Endothelial cell of umbilical vein (primary cell): ENCODE data around the gene STAT2. TPM values are rescaled to one million over a fixed set of nuclear protein-coding genes. Genes with fewer than 3 reads are reported as not detected.

ENCODE experiments used
- BruUV-seq: library from RNA; stranded (reverse); fragments of 400-500 nt; replicated peaks from 2 replicates; lab custom pipeline; 2021; lab: Mats Ljungman, UMichigan
- CTCF ChIA-PET: fragments of 300-600, 350-600 bp; sonication (Branson Sonifier 250); formaldehyde crosslinking; loops from one replicate; lab custom pipeline; 2021; ENCODE audit warnings: antibody characterized with exemption, inconsistent platforms; lab: Charles Lee
- POLR2A ChIA-PET: fragments of 300-600, 350-600 bp; sonication (Branson Sonifier 250); formaldehyde crosslinking; loops from one replicate; lab custom pipeline; 2021; ENCODE audit warnings: antibody characterized with exemption, inconsistent platforms; lab: Charles Lee
- DNase-seq: peaks from one replicate; pipeline ENCODE4 v3.0.0-alpha.2; 2011; ENCODE audit warnings: low read depth, low spot score
- FAIRE-seq: peaks from 2 replicates; lab custom pipeline; 2011; peaks lifted over from hg19 to GRCh38; lab: Jason Lieb, UNC
- H2AFZ ChIP-seq: 2 replicates; pipeline ENCODE4 v1.6.0; 2012; ENCODE audit warnings: low read depth, low read length, control low read depth, inconsistent platforms
- H3K27ac ChIP-seq: 2 replicates; pipeline ENCODE4 v1.5.1; 2011; ENCODE audit warnings: low read depth, mild to moderate bottlenecking, control low read depth, low read length, moderate library complexity; ENCODE audit not compliant: insufficient read depth
- H3K27me3 ChIP-seq, 2 experiments: 2 replicates each; pipeline versions ENCODE4 v1.6.0 to v1.6.1; 2011; ENCODE audit warnings: low read length in 2 of 2, mixed read lengths in 1 of 2; ENCODE audit not compliant: control insufficient read depth in 2 of 2, insufficient read depth in 2 of 2
- H3K36me3 ChIP-seq, 2 experiments: 2 replicates in 1 of 2; 3 replicates in 1 of 2; pipeline ENCODE4 v1.5.1; 2011; ENCODE audit warnings: low read length in 2 of 2, mild to moderate bottlenecking in 1 of 2, moderate library complexity in 1 of 2; ENCODE audit not compliant: control insufficient read depth in 2 of 2, insufficient read depth in 2 of 2; ENCODE audit errors: extremely low read depth in 1 of 2
- H3K4me1 ChIP-seq: 3 replicates; pipeline ENCODE4 v1.5.1; 2011; ENCODE audit warnings: mild to moderate bottlenecking, low read length; ENCODE audit not compliant: control insufficient read depth, insufficient read depth; ENCODE audit errors: extremely low read depth
- H3K4me2 ChIP-seq: 2 replicates; pipeline ENCODE4 v1.6.1; 2011; ENCODE audit warnings: low read length, control low read depth, mixed read lengths; ENCODE audit not compliant: insufficient read depth
- H3K4me3 ChIP-seq, 3 experiments: fragments of 200-600 bp in 1 of 3; sonication (generic), shearing (Covaris generic) in 1 of 3; replicated peaks in 1 of 3; 2 replicates each; pipeline ENCODE4 v1.5.1; 2011 to 2016; ENCODE audit warnings: control low read depth in 3 of 3, low read length in 3 of 3, mild to moderate bottlenecking in 2 of 3, inconsistent platforms in 1 of 3, low read depth in 1 of 3, moderate library complexity in 1 of 3; ENCODE audit not compliant: insufficient read depth in 1 of 3
- H3K79me2 ChIP-seq: 2 replicates; pipeline ENCODE4 v1.6.0; 2012; ENCODE audit warnings: low read length, inconsistent platforms; ENCODE audit not compliant: control insufficient read depth, insufficient read depth
- H3K9ac ChIP-seq: replicated peaks from 2 replicates; pipeline ENCODE3; 2011; ENCODE audit warnings: low read length, control low read depth; ENCODE audit not compliant: insufficient read depth; ENCODE audit errors: extremely low read depth
- H3K9me1 ChIP-seq: replicated peaks from 3 replicates; pipeline ENCODE4 v1.6.0; 2011; ENCODE audit warnings: mild to moderate bottlenecking, low read length; ENCODE audit not compliant: control insufficient read depth, insufficient read depth; ENCODE audit errors: extremely low read depth
- H3K9me3 ChIP-seq: replicated peaks from 2 replicates; pipeline ENCODE4 v1.5.1; 2012; ENCODE audit warnings: low read length, inconsistent platforms; ENCODE audit not compliant: control insufficient read depth, insufficient read depth
- H4K20me1 ChIP-seq: replicated peaks from 2 replicates; pipeline ENCODE3; 2011; ENCODE audit warnings: mild to moderate bottlenecking, low read length; ENCODE audit not compliant: control insufficient read depth, insufficient read depth; ENCODE audit errors: extremely low read depth
- CTCF ChIP-seq, 2 donors: IDR thresholded peaks; 1 replicate in 1 of 2; 2 replicates in 1 of 2; pipeline ENCODE4 v1.5.1; 2011; ENCODE audit warnings: low read length in 2 of 2, mild to moderate bottlenecking in 2 of 2, moderate library complexity in 2 of 2, control low read depth in 1 of 2, inconsistent platforms in 1 of 2, low read depth in 1 of 2; ENCODE audit not compliant: insufficient read depth in 1 of 2; ENCODE audit errors: extremely low read depth in 1 of 2
- EZH2 ChIP-seq: IDR thresholded peaks from 2 replicates; pipeline ENCODE4 v1.6.1; 2012; ENCODE audit warnings: borderline replicate concordance, low read depth, mild to moderate bottlenecking, moderate library complexity, low read length, inconsistent platforms; ENCODE audit not compliant: severe bottlenecking
- FOS ChIP-seq: IDR thresholded peaks from 2 replicates; pipeline ENCODE4 v1.6.1; 2011; ENCODE audit warnings: mild to moderate bottlenecking, low read length, moderate library complexity, borderline replicate concordance; ENCODE audit not compliant: insufficient read depth
- GATA2 ChIP-seq: IDR thresholded peaks from 2 replicates; pipeline ENCODE4 v1.7.0; 2011; ENCODE audit warnings: low read depth, mild to moderate bottlenecking, moderate library complexity, mixed read lengths, low read length; ENCODE audit not compliant: insufficient read length, insufficient read depth
- JUN ChIP-seq: IDR thresholded peaks from 2 replicates; pipeline ENCODE4 v1.6.1; 2011; ENCODE audit warnings: borderline replicate concordance, low read depth; ENCODE audit not compliant: insufficient read length, insufficient read depth
- MAX ChIP-seq: IDR thresholded peaks from 2 replicates; pipeline ENCODE4 v1.6.1; 2011; ENCODE audit not compliant: insufficient read depth, insufficient read length
- MYC ChIP-seq: IDR thresholded peaks from one replicate; pipeline ENCODE4 v1.6.1; 2011; ENCODE audit warnings: mild to moderate bottlenecking, low read depth, low read length
- POLR2A ChIP-seq: IDR thresholded peaks from 2 replicates; pipeline ENCODE4 v1.6.1; 2012; ENCODE audit warnings: low read depth, mild to moderate bottlenecking, control low read depth, low read length
- POLR2AphosphoS5 ChIP-seq: IDR thresholded peaks from 2 replicates; pipeline ENCODE4 v1.6.1; 2012; ENCODE audit warnings: low read depth, mild to moderate bottlenecking, control low read depth, low read length, moderate library complexity; ENCODE audit not compliant: insufficient read depth
- dilution Hi-C: fragments of 300-500 bp; cut with MboI; formaldehyde crosslinking; loops from one replicate; pipeline ENCODE4 v1.15.0; 2019; ENCODE audit warnings: low sequenced_read_pairs; ENCODE audit not compliant: extremely low pct_ligation_motif_present
- intact Hi-C: fragments of 100-400 bp; cut with micrococcal nuclease; formaldehyde crosslinking; loops from one replicate; pipeline ENCODE4 v1.10.0; 2022
- polyA plus RNA-seq, 4 experiments: library from polyadenylated mRNA; depleted of rRNA in 3 of 4; stranded (reverse) in 3 of 4; unstranded in 1 of 4; fragments of >200 nt; gene quantifications; 2 replicates each; pipeline versions ENCODE4 v1.2.1 to v1.2.3, GENCODE V29; 2011 to 2012; ENCODE audit warnings: missing spikeins in 1 of 4
- total RNA-seq: library from RNA; stranded (reverse); gene quantifications from 2 replicates; pipeline ENCODE4 v1.2.3, GENCODE V29; 2021

Gene STAT2
- total and polyA plus RNA-seq, 2 donors (not counting 3 experiments of a cell fraction or from before 2014, with no cell fraction given), result 62.8 to 66.5 TPM

GRCh38 chr12:56334490-56334793, 25.5 kb downstream of the STAT2 start:
- TF ChIP-seq MAX (no peak), POLR2AphosphoS5 (peak; percentile 40), GATA2 (no peak)
- ChIA-PET POLR2A (no interaction called here), CTCF (interaction anchor here (1.1 to 2.7 kb wide), 4 partner anchors 18 to 145 kb away, joined by 4 to 13 read pairs (median 6); partner anchors contain the start of genes CNPY2 and SMARCC2)
- Histone ChIP-seq H3K36me3 (no peaks in the 10 kb centered on the region), H3K27me3 (no peaks in the 10 kb centered on the region), H3K4me1 (peaks cover 16% of the 10 kb centered on the region), H3K9me1 (no peaks in the 10 kb centered on the region), H3K79me2 (no peaks in the 10 kb centered on the region), H4K20me1 (no peaks in the 10 kb centered on the region), H3K27ac (peak overlapping the region; percentile 97), H2AFZ (peak overlapping the region; percentile 40), H3K9ac (peak overlapping the region; percentile 89), H3K4me2 (peak overlapping the region; percentile 68), H3K9me3 (no peaks in the 10 kb centered on the region), H3K4me3 (peak overlapping the region; percentile 8 to 70 (median 46))
- BruUV-seq, result TSS peak; percentile 97
- dilution Hi-C loops (no loop called here), intact Hi-C loops (loop anchor here (1.0 kb wide), 3 partner anchors 18 to 130 kb away; partner anchors contain the start of gene STAT2)
- FAIRE-seq, result peak; percentile 63
- no peak for DNase-seq

DNA sequence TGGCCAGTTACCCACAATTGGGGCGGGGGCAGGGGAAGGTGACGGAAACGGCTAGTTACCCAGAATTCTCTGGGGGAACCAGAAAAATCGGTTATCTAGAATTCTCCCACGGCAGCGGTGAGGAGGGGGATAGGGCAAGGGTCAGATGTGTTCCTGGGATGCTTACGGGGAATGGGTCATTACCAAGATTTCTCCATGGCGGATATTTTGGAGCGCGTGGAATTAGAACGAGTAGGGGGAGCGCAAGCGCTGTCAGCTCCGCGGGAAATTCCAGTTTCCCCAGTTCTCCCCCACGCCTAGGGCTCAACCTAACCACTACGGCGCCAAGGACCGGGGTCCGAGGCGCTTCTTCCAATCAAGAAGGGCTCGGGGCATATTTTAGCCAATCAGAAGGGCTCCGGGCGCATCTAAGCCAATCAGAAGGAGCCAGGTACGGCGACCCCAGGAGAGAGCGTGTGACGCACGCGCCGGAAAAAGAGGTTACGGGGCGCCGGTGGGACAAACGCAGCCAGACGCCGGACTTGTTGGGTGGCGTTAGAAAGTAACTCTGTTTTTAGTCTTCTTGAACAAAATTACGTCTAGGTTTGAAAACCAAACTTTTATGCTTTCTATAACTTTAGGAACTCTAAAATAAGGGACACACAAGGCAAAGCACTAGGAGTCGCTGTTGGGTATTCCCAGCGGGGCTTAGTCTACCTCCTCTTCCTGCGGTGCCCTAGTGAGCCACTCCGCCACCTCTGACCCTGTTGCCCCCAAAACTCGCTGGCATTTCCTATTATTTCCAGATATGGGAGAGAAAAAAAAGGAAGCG, 26.0 kb downstream of the STAT2 start, which contains the start of gene PAN2:
TSS of gene PAN2 (minus strand) at position 322 of the 811 bp plus-strand sequence. CDS start 906 bp downstream, outside the sequence.
- Histone ChIP-seq H3K9me1 (no peaks in the 10 kb centered on the region), H2AFZ (peak within 1 kb of the TSS; percentile 63), H3K4me2 (peak within 1 kb of the TSS; percentile 85), H3K27ac (peak within 1 kb of the TSS; percentile 97), H3K79me2 (no peaks in the 10 kb centered on the region), H3K27me3 (no peaks in the 10 kb centered on the region), H3K4me1 (peaks cover 16% of the 10 kb centered on the region), H3K9me3 (no peaks in the 10 kb centered on the region), H3K4me3 (peak within 1 kb of the TSS; percentile 45 to 70 (median 49)), H4K20me1 (no peaks in the 10 kb centered on the region), H3K36me3 (no peaks in the 10 kb centered on the region), H3K9ac (peak within 1 kb of the TSS; percentile 89)
- TF ChIP-seq CTCF (IDR thresholded peaks at IDR 0.05; ENCODE audit: extremely low read depth in 1 of 2, insufficient read depth in 1 of 2, low read depth in 1 of 2, low read length in 2 of 2) (peak; percentile 65 to 66), JUN (no peak), MAX (no peak), POLR2AphosphoS5 (no peak), FOS (peak; percentile 36), EZH2 (no peak), POLR2A (peak; percentile 76), MYC (no peak), GATA2 (no peak)
- FAIRE-seq (peak; percentile 95), DNase-seq (peak; percentile 97)
- CTCF ChIA-PET, result interaction anchor here (0.7 to 2.7 kb wide), 8 partner anchors 9 to 144 kb away, joined by 3 to 13 read pairs (median 4); partner anchors contain the start of genes CNPY2, SMARCC2, STAT2 and TIMELESS
- intact Hi-C loops, result loop anchor here (1.0 kb wide), 4 partner anchors 18 to 130 kb away; partner anchors contain the start of genes CS and STAT2
- dilution Hi-C loops, result no loop called here
- no TSS peak for BruUV-seq
- POLR2A ChIA-PET, result interaction anchor here (0.9 to 1.0 kb wide), 2 partner anchors 18 to 26 kb away, joined by 4 read pairs; partner anchors contain the start of genes CNPY2 and STAT2
